Measurements from ENCODE around the gene PUSL1.

The PUSL1 gene

DNA sequence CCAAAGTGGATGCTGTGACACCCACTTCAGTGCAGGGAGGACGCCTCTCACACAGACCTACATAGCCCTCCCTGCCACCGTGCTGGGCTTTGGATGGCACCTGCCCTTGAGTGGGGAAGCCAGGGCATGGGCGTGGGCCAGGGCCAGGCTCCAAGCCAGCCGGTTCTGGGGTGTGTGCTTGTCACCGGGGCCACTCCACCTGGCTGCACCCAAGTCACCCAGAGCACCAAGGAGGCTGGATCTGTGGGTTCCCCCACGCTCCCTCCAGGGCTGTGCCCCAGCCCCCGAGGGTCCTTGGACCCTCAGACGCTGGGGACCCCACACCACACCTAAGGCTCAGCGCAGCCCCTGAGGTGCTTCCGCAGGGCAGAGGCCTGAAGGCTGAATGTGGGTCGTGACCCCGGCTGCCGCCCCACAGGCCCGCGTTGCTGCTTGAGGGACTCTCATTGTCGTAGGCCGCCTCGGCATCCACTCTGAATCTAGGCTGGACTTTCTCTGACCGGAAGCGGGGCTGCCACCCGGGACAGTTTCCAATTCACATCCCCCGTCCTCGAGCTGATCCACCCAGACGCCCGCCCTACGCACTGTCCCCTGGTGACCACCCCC is 48.5 kb downstream of the PUSL1 start:
- DNase-seq = no peak

DNA sequence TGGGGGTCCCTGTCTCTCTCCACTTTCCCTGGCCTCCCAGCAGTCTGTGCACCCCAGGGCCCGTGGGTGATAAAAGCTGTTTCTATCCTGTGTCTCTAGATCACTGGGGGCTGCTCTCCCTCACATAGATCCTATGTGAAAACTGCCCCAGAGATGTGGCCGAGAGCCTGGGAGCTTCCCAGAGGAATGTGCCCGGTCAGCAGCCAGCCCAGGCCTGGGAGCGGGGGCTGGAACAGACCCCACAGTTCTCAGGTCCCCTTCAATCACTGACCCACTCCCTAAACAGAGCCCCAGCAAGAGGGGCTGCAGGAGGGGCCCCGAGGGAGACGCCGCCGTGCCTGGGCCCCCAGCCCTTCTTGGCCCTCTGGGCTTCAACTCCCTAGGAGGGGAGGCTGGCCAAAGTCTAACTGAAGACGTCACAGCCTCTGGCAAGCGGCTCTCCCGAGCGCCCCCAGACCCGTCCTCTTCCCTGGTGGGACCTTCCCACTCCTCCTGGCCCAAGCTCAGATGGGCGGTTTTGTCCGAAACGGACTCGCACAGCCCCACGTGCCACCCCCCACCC is 49.6 kb downstream of the PUSL1 start:
- no peak for DNase-seq

DNA sequence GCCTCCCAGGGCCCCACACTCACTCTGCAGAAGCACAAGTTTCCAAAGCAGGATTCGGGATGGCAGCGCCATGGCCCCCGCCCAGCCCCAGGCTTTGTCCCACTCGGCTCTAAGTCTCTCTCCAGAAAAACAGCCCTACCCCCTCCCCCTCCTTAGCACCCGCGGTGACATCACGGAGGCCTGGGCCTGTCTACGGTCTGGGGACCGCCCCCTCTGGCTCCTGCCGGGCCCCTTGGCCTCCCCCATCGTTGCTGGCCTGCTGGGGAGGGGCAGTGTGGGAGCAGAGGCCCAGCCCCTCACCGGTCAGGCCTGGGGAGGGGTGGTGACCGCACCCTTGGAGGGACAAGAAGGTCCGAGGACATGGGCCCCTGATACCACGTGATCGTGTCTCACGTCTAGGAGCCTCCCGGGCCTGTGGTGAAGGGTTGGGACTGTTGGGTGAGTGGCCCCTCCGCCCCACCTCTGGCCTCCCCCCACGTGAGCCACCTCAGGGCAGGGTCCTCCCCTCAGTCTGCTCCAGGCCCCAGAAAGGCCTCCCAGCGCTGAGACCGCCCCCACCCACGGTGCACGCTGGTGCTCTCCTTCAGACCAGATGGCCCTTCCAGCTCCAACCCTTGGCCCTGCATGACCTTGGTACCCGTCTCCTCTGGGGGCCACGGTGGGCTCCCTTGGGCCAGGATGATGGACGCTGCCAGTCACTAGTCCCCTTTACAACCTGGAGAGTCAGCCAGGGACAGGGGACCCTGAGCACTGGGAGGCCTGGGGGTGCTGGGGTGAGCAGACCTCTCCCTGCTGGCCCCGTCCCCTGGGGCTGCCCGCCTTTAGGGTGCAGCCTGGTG is 50.3 kb downstream of the PUSL1 start, which contains the start of gene MXRA8:
TSS of gene MXRA8 (minus strand) at position 123 of the 839 bp plus-strand sequence. CDS start at position 72, 51 bp downstream.
- no peak for DNase-seq

DNA sequence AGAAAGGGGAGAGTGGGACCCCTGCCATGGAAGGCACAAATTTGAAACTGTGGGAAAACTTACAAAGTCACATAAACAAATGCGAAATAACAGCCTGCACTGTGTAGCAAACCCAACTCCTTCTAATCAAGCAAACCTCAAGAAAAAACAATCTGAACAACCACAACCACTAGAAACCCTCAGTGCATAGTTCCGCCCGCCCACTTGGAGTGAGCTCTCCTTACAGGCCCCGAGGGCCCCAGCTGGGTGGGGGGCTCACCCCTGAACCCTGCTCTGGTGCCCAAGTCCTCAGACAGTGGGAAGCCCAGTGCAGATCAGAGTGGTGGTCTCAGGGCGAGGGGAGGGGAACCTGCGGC is 50.9 kb downstream of the PUSL1 start:
- no peak for DNase-seq

DNA sequence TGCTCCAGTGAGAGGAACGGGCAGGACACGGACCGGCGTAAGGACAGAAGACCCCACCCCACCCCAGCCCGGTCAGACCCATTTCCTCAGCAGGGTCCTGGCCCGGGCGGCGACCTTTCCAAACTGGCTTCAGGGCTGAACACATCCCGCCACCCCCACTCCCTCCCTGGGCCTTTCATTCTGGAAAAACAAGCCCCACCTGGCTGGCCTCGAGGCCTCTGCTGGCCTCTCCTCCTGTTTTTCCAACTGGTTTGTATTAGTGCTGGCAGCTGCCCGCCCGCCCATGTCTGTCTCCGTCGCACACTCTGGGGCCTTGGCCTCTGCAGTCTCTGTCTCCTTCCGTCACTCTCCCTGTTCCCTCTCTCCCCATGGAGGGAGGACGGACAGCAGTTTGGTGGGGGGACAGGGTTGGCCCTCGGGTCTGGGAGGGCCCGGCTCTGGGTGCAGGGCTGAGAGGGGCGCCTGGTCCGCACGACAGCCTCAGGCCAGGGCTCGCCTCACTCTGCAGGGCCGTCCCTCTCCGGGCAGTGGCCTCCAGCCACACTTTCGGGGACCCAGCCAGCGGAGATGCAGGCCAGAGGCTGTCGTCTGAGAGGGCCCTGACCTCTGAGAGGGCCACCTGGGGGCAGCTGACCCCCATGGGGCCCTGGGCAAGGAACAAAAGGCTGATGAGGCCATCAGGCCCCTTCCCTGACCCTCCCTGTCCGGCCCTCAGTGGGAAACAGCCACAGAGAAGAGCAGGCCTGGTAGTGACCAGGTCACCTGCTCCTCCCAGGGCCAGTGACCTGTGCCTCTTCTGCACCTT is 51.5 kb downstream of the PUSL1 start:
- no peak for DNase-seq

DNA sequence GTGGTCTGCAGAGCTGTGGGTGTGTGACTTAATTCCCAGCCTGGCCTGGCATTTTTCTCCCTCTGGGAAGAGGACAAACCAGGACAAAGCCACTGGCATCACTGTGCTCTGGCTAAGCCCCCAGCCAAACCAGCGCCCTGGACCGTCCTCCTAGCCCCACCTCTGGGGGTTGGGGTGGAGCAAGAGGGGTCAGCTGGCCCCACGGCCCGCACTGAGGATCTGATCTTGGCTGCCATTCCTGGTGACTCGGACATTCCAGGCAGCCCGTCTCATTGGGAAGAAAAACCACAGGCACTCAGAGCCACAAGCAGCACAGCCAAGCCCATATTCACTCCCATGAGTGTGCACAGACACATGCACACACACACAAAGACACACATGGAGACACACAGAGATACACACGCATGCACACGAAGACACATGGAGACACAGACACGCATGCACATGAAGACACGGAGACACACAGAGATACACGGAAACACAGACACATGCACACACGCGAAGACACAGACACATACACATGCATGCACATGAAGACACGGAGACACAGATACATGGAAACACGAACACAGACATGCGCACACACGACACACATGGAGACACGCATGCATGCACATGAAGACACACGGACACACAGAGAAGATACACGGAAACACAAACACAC is 52.2 kb downstream of the PUSL1 start:
- DNase-seq = no peak

Measured in stimulated activated CD4-positive, alpha-beta T cell treated with anti-CD3 and anti-CD28 coated beads, Interleukin-15, amount 100 ng/mL, for 24 hours (primary cell).